A549 (cell line): ENCODE measurements around the gene LCE5A. TPM values are rescaled to one million over a fixed set of nuclear protein-coding genes. Genes with fewer than 3 reads are reported as not detected.

Experiments used
- ATAC-seq, 2 experiments: fragments of 200-7000 bp in 1 of 2; fragments of >200 bp in 1 of 2; cut with Nextera tagmentation in 1 of 2; cut with Tn5 transposase in 1 of 2; 3 replicates each; pipeline versions ENCODE4 v1.8.0 to v1.9.1; 2018 to 2020; ENCODE audit warnings: mild to moderate bottlenecking in 1 of 2, moderate library complexity in 1 of 2
- CTCF ChIA-PET: fragments of 300-600 bp; sonication (Branson Sonifier 250); formaldehyde crosslinking; extraction: SDS; loops from one replicate; lab custom pipeline; 2021; ENCODE audit warnings: antibody characterized with exemption, inconsistent platforms; lab: Yijun Ruan, JAX
- POLR2A ChIA-PET: fragments of 350-600 bp; formaldehyde crosslinking; extraction: SDS; loops from one replicate; lab custom pipeline; 2021; ENCODE audit warnings: antibody characterized with exemption, inconsistent platforms; lab: Yijun Ruan, JAX
- DNase-seq, 2 experiments: peaks; one replicate each; pipeline versions ENCODE4 v3.0.0 to v3.0.0-alpha.2; 2011 to 2016; ENCODE audit warnings: low read depth in 1 of 2, low spot score in 1 of 2
- FAIRE-seq: peaks from 2 replicates; lab custom pipeline; 2011; peaks lifted over from hg19 to GRCh38; lab: Jason Lieb, UNC
- H3K27ac ChIP-seq, 2 experiments: fragments of >200 bp; sonication (Bioruptor Twin); formaldehyde crosslinking; 3 replicates each; pipeline ENCODE4 v1.5.1; 2016 to 2017
- H3K4me1 ChIP-seq: fragments of >200 bp; sonication (Bioruptor Twin); formaldehyde crosslinking; 3 replicates; pipeline ENCODE4 v1.6.1; 2016
- H3K4me2 ChIP-seq: fragments of >200 bp; sonication (Bioruptor Twin); formaldehyde crosslinking; 3 replicates; pipeline ENCODE4 v1.6.1; 2016
- H3K4me3 ChIP-seq: fragments of >200 bp; sonication (Bioruptor Twin); formaldehyde crosslinking; 3 replicates; pipeline ENCODE4 v1.5.1; 2016
- H3K9me3 ChIP-seq: fragments of >200 bp; sonication (Bioruptor Twin); formaldehyde crosslinking; 3 replicates; pipeline ENCODE4 v1.6.1; 2016
- ATOH8 ChIP-seq: fragments of 250-450 bp; sonication (Bioruptor Pico); IDR thresholded peaks from 2 replicates; pipeline ENCODE4 v1.5.0; 2020; ENCODE audit warnings: low read depth, mild to moderate bottlenecking, moderate library complexity
- BCL3 ChIP-seq: fragments of >200 bp; sonication (Bioruptor Twin); formaldehyde crosslinking; IDR thresholded peaks from 3 replicates; pipeline ENCODE4 v1.6.1; 2016
- CBX2 ChIP-seq: fragments of 200-600 bp; sonication (generic); IDR thresholded peaks from 2 replicates; pipeline ENCODE4 v1.6.1; 2016; ENCODE audit warnings: low read depth, mild to moderate bottlenecking, borderline replicate concordance
- CBX8 ChIP-seq: fragments of 200-600 bp; sonication (generic); IDR thresholded peaks from 2 replicates; pipeline ENCODE4 v1.6.1; 2016
- CHD2 ChIP-seq: fragments of 150-350 bp; IDR thresholded peaks from 2 replicates; pipeline ENCODE4 v1.6.1; 2014; ENCODE audit warnings: low read length; ENCODE audit not compliant: partially characterized antibody
- CHD4 ChIP-seq: fragments of 200-600 bp; sonication (generic); IDR thresholded peaks from 2 replicates; pipeline ENCODE4 v1.6.1; 2016; ENCODE audit warnings: antibody characterized with exemption, mild to moderate bottlenecking, borderline replicate concordance
- EHMT2 ChIP-seq: fragments of 200-600 bp; sonication (generic); IDR thresholded peaks from 2 replicates; pipeline ENCODE4 v1.6.1; 2016; ENCODE audit warnings: antibody characterized with exemption, low read depth, mild to moderate bottlenecking, moderate library complexity
- FOSL2 ChIP-seq, 2 experiments: fragments of 450-650 bp in 1 of 2; fragments of >200 bp in 1 of 2; sonication (Bioruptor Twin) in 1 of 2; formaldehyde crosslinking; IDR thresholded peaks; 2 replicates each; pipeline versions ENCODE4 v1.5.0 to v1.6.1; 2016 to 2020; ENCODE audit warnings: mild to moderate bottlenecking in 1 of 2, moderate library complexity in 1 of 2
- GATA3 ChIP-seq: IDR thresholded peaks from 2 replicates; pipeline ENCODE4 v1.6.1; 2012; ENCODE audit warnings: borderline replicate concordance
- HES2 ChIP-seq: fragments of >200 bp; sonication (Bioruptor Twin); formaldehyde crosslinking; IDR thresholded peaks from 2 replicates; pipeline ENCODE4 v1.6.1; 2016
- HOXA7 ChIP-seq: fragments of 250-450 bp; sonication (Bioruptor Pico); IDR thresholded peaks from 2 replicates; pipeline ENCODE4 v1.5.0; 2020; ENCODE audit warnings: mild to moderate bottlenecking, moderate library complexity
- JUNB ChIP-seq: fragments of >200 bp; sonication (Bioruptor Twin); formaldehyde crosslinking; IDR thresholded peaks from 2 replicates; pipeline ENCODE4 v1.6.1; 2016
- MAZ ChIP-seq: fragments of 150-350 bp; IDR thresholded peaks from 2 replicates; pipeline ENCODE4 v1.6.1; 2014; ENCODE audit warnings: antibody characterized with exemption, low read depth, low read length, borderline replicate concordance
- NFE2L2 ChIP-seq: fragments of 150-350 bp; conservative IDR thresholded peaks from 2 replicates; pipeline ENCODE4 v1.6.1; 2014; ENCODE audit warnings: low read length
- PBX3 ChIP-seq: IDR thresholded peaks from 2 replicates; pipeline ENCODE4 v1.6.1; 2012
- POLR2AphosphoS2 ChIP-seq: conservative IDR thresholded peaks from 2 replicates; pipeline ENCODE4 v1.6.1; 2012; ENCODE audit warnings: low read length, improper control_type of control experiment, inconsistent platforms
- REST ChIP-seq: fragments of 200-600 bp; sonication (generic); IDR thresholded peaks from 2 replicates; pipeline ENCODE4 v1.6.1; 2016; ENCODE audit warnings: antibody characterized with exemption, mild to moderate bottlenecking, moderate library complexity
- RFX5 ChIP-seq: fragments of 450-650 bp; IDR thresholded peaks from 2 replicates; pipeline ENCODE4 v1.7.1; 2014; ENCODE audit warnings: antibody characterized with exemption, mild to moderate bottlenecking, moderate library complexity
- RNF2 ChIP-seq: fragments of 200-600 bp; sonication (generic); IDR thresholded peaks from 2 replicates; pipeline ENCODE4 v1.6.1; 2016; ENCODE audit warnings: low read depth, mild to moderate bottlenecking, antibody characterized with exemption, moderate library complexity, borderline replicate concordance
- SMC3 ChIP-seq: fragments of >200 bp; sonication (Bioruptor Twin); formaldehyde crosslinking; IDR thresholded peaks from 3 replicates; pipeline ENCODE4 v1.6.1; 2018; ENCODE audit warnings: inconsistent platforms
- ZFP36 ChIP-seq: fragments of 450-650 bp; IDR thresholded peaks from 2 replicates; pipeline ENCODE4 v1.6.1; 2014; ENCODE audit warnings: borderline replicate concordance; ENCODE audit not compliant: partially characterized antibody
- WGBS: methylation state at CpG from one replicate; pipeline ENCODE4 v1.1.6; 2017; ENCODE audit errors: missing lambda C conversion rate; 5-methylcytosine and 5-hydroxymethylcytosine counted together
- polyA plus RNA-seq, 4 experiments: library from polyadenylated mRNA; depleted of rRNA in 3 of 4; stranded (reverse); fragments of >200 nt; fragmentation: RNase III in 1 of 4; extraction: RNeasy Plus Mini Kit Qiagen cat#74134 plus additional on column Dnase treatment in 1 of 4; gene quantifications; 2 replicates in 3 of 4; 3 replicates in 1 of 4; pipeline ENCODE4 v1.2.3, GENCODE V29; 2011 to 2017

Gene LCE5A
- polyA plus RNA-seq, 2 of the 4 experiments (the other 2 are of a cell fraction) = not detected

GRCh38 chr1:152517237-152517811 lies 6.7 kb downstream of the LCE5A start (continued):
- no peak for TF ChIP-seq REST
- TF ChIP-seq GATA3 = peak; percentile 62; the same call in 1 of the 2 replicates
- 0 out of 2 replicates have a peak, but pooled peaks have one; percentile 6 for TF ChIP-seq FOSL2 (IDR thresholded peaks at IDR 0.05)
- peak; percentile 65 for TF ChIP-seq FOSL2 (CRISPR knock-in tag; IDR thresholded peaks at IDR 0.05)
- no peak for TF ChIP-seq ZFP36
- TF ChIP-seq NFE2L2 = no peak
- TF ChIP-seq ATOH8 (CRISPR knock-in tag) = no peak

- no peak for TF ChIP-seq PBX3
- no peak for TF ChIP-seq RNF2
- no peak for TF ChIP-seq CHD4
- TF ChIP-seq JUNB = no peak
- no peak for TF ChIP-seq MAZ
- no peak for TF ChIP-seq ATOH8 (CRISPR knock-in tag)
- no peak for TF ChIP-seq FOSL2 (IDR thresholded peaks at IDR 0.05)
- no peak for TF ChIP-seq FOSL2 (CRISPR knock-in tag; IDR thresholded peaks at IDR 0.05)
- TF ChIP-seq CHD2 = no peak
- no peak for TF ChIP-seq POLR2AphosphoS2
- TF ChIP-seq BCL3 = no peak
- no peak for TF ChIP-seq CBX8
- TF ChIP-seq RFX5 = no peak
- no peak for TF ChIP-seq SMC3
- no peak for TF ChIP-seq EHMT2
- TF ChIP-seq CBX2 = no peak
- no peak for TF ChIP-seq HOXA7 (CRISPR knock-in tag)
- TF ChIP-seq HES2 = no peak
- Histone ChIP-seq H3K4me3 (no peak overlapping the region), H3K4me1 (peaks cover 24% of the 10 kb centered on the region), H3K4me2 (no peak overlapping the region), H3K27ac (peak overlapping the region in 1 of 2 experiments; percentile 7; a peak in 1 of 6 replicates), H3K9me3 (peaks cover 23% of the 10 kb centered on the region)
- WGBS = 72% methylated on average over 1 of the region's 1 CpG
- FAIRE-seq = no peak
- POLR2A ChIA-PET = no interaction called here
- ATAC-seq = no peak
- CTCF ChIA-PET = interaction anchor here (1.1 to 2.4 kb wide), 2 partner anchors 39 to 62 kb away, joined by 3 to 6 read pairs; no protein-coding TSS in a partner anchor
- no peak for DNase-seq
These were observed 9.2 kb downstream of the LCE5A start for GRCh38 chr1:152519851-152520250.
